ENCODE measurements around the gene ADRA2C. TPM values are rescaled to one million over a fixed set of nuclear protein-coding genes. Genes with fewer than 3 reads are reported as not detected.

The ADRA2C gene
- total RNA-seq, 2 experiments from 2014 or later, result not detected

GRCh38 chr4:3741217-3742011 lies 24.8 kb upstream of the ADRA2C start:
- no peak for DNase-seq
- Mint-ChIP-seq H3K4me3 (no peak overlapping the region), H3K4me1 (no peaks in the 10 kb centered on the region), H3K27ac (no peak overlapping the region), H3K9me3 (no peaks in the 10 kb centered on the region), H3K27me3 (peaks cover 18% of the 10 kb centered on the region), H3K36me3 (ENCODE audit: low read depth) (no peaks in the 10 kb centered on the region)
- ChIA-PET POLR2A (no interaction called here), CTCF (no interaction called here)

- Mint-ChIP-seq H3K4me1 (no peaks in the 10 kb centered on the region), H3K36me3 (ENCODE audit: low read depth) (no peaks in the 10 kb centered on the region), H3K9me3 (no peaks in the 10 kb centered on the region), H3K4me3 (no peak overlapping the region), H3K27me3 (peaks cover 25% of the 10 kb centered on the region), H3K27ac (no peak overlapping the region)
- ChIA-PET POLR2A (no interaction called here), CTCF (no interaction called here)
- no peak for DNase-seq
Observed at GRCh38 chr4:3742610-3743009, 23.6 kb upstream of the ADRA2C start.

- Mint-ChIP-seq H3K9me3 (no peaks in the 10 kb centered on the region), H3K4me1 (no peaks in the 10 kb centered on the region), H3K27me3 (peaks cover 25% of the 10 kb centered on the region), H3K27ac (no peak overlapping the region), H3K36me3 (ENCODE audit: low read depth) (no peaks in the 10 kb centered on the region), H3K4me3 (no peak overlapping the region)
- CTCF ChIA-PET, result no interaction called here
- no peak for DNase-seq
- POLR2A ChIA-PET, result no interaction called here
Observed at GRCh38 chr4:3744232-3744631, 22.0 kb upstream of the ADRA2C start.

GRCh38 chr4:3744901-3745300 lies 21.3 kb upstream of the ADRA2C start:
- no peak overlapping the region for H3K27ac Mint-ChIP-seq
- ChIA-PET POLR2A (no interaction called here), CTCF (interaction anchor here (0.6 kb wide), 1 partner anchor 507 kb away, joined by 3 read pairs; no protein-coding TSS in a partner anchor)
- H3K9me3 Mint-ChIP-seq, result no peaks in the 10 kb centered on the region
- H3K27me3 Mint-ChIP-seq, result peaks cover 25% of the 10 kb centered on the region
- H3K36me3 Mint-ChIP-seq (ENCODE audit: low read depth), result no peaks in the 10 kb centered on the region
- DNase-seq, result no peak
- no peaks in the 10 kb centered on the region for H3K4me1 Mint-ChIP-seq
- no peak overlapping the region for H3K4me3 Mint-ChIP-seq

DNA sequence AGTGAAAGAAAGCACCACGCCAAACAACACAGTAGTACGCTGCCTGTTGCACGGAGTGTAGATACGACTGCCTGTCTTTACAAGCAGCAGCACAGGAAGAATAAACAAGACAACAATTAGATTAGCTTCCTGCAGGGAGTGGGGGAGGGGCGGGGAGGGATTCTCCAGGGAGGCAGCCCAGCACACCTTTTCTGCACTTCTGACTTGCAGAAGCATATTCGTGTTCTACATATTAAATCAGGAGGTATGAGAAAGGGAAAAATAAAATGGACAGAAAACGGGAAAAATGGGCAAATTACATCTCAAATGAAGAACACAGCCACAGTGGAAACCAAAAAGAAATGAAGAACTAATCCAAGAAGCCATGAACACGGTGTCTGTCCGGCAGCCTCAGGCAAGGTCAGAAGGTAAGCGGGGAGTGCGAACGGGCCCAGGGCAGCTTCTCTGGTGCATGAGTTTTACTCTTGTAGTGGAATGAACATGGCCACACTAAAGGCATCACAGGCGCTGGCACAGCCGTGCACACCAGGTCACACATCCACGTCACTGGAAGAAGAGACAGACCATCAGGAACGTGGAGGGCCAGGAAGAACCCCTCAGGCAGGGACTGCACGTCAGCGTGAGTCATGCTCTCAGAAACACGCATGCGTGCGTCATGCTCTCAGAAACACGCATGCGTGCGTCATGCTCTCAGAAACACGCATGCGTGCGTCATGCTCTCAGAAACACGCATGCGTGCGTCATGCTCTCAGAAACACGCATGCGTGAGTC lies 20.1 kb upstream of the ADRA2C start:
- H3K27ac Mint-ChIP-seq, result no peak overlapping the region
- no peaks in the 10 kb centered on the region for H3K36me3 Mint-ChIP-seq (ENCODE audit: low read depth)
- H3K4me3 Mint-ChIP-seq, result no peak overlapping the region
- no peak for DNase-seq
- H3K9me3 Mint-ChIP-seq, result no peaks in the 10 kb centered on the region
- H3K27me3 Mint-ChIP-seq, result peaks cover 25% of the 10 kb centered on the region
- ChIA-PET CTCF (no interaction called here), POLR2A (no interaction called here)
- H3K4me1 Mint-ChIP-seq, result no peaks in the 10 kb centered on the region

GRCh38 chr4:3746701-3747580 lies 19.2 kb upstream of the ADRA2C start:
- ChIA-PET POLR2A (no interaction called here), CTCF (no interaction called here)
- Mint-ChIP-seq H3K36me3 (ENCODE audit: low read depth) (no peaks in the 10 kb centered on the region), H3K9me3 (no peaks in the 10 kb centered on the region), H3K4me3 (no peak overlapping the region), H3K4me1 (no peaks in the 10 kb centered on the region), H3K27ac (no peak overlapping the region), H3K27me3 (peaks cover 25% of the 10 kb centered on the region)
- DNase-seq, result no peak

DNA sequence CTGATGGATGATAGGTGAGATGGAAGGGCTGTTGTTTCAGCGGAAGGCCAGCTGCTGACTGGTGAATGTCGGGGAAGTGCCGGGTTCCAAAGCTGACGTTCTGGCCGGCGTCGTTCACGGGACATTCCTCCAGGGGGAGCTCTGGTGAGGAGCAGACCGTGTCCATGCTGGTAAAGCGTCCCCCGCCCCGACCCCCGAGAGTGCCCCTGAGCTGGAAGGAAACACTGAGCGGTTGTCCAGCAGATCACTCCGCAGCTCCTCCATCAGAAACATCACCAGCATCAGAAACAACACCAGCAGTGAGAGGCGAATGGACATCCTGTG lies 18.6 kb upstream of the ADRA2C start:
- ChIA-PET POLR2A (no interaction called here), CTCF (no interaction called here)
- Mint-ChIP-seq H3K36me3 (ENCODE audit: low read depth) (no peaks in the 10 kb centered on the region), H3K9me3 (no peaks in the 10 kb centered on the region), H3K4me1 (no peaks in the 10 kb centered on the region), H3K27ac (no peak overlapping the region), H3K27me3 (peaks cover 25% of the 10 kb centered on the region), H3K4me3 (no peak overlapping the region)
- DNase-seq, result no peak

- no peaks in the 10 kb centered on the region for H3K9me3 Mint-ChIP-seq
- H3K27ac Mint-ChIP-seq, result no peak overlapping the region
- ChIA-PET CTCF (no interaction called here), POLR2A (interaction anchor here (0.6 kb wide), 1 partner anchor 82 kb away, joined by 4 read pairs; no protein-coding TSS in a partner anchor)
- DNase-seq, result no peak
- H3K4me3 Mint-ChIP-seq, result no peak overlapping the region
- H3K27me3 Mint-ChIP-seq, result peaks cover 25% of the 10 kb centered on the region
- no peaks in the 10 kb centered on the region for H3K36me3 Mint-ChIP-seq (ENCODE audit: low read depth)
- H3K4me1 Mint-ChIP-seq, result no peaks in the 10 kb centered on the region
Observed at GRCh38 chr4:3748136-3748898, 17.9 kb upstream of the ADRA2C start.

GRCh38 chr4:3749081-3749480 lies 17.1 kb upstream of the ADRA2C start:
- CTCF ChIA-PET, result no interaction called here
- Mint-ChIP-seq H3K27me3 (peaks cover 25% of the 10 kb centered on the region), H3K36me3 (ENCODE audit: low read depth) (no peaks in the 10 kb centered on the region), H3K9me3 (no peaks in the 10 kb centered on the region), H3K4me1 (no peaks in the 10 kb centered on the region), H3K4me3 (no peak overlapping the region), H3K27ac (no peak overlapping the region)
- no peak for DNase-seq
- POLR2A ChIA-PET, result interaction anchor here (0.6 kb wide), 1 partner anchor 83 kb away, joined by 4 read pairs; no protein-coding TSS in a partner anchor

DNA sequence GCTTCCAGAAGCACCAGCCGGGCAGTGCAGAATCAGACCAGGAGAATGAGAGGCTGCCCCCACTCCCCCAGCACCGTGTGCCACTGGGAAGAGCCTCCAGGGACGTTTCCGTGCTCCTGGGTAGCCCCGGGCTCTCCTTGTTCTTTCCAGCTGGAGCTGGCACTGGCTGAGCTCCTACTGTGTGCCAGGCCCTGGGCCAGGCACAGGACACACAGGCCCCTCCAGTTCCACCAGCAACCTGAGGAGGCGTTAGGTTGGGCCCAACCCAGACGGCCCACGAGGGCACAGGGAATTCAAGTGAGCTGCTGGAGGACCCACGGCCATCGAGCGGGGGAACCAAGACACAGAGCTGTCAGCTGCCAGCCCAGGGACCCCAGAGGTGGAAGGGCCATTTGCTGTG lies 15.9 kb upstream of the ADRA2C start:
- CTCF ChIA-PET, result no interaction called here
- Mint-ChIP-seq H3K9me3 (no peaks in the 10 kb centered on the region), H3K4me3 (no peak overlapping the region), H3K27ac (no peak overlapping the region), H3K4me1 (no peaks in the 10 kb centered on the region), H3K27me3 (peaks cover 16% of the 10 kb centered on the region), H3K36me3 (ENCODE audit: low read depth) (no peaks in the 10 kb centered on the region)
- DNase-seq, result no peak
- POLR2A ChIA-PET, result no interaction called here

DNA sequence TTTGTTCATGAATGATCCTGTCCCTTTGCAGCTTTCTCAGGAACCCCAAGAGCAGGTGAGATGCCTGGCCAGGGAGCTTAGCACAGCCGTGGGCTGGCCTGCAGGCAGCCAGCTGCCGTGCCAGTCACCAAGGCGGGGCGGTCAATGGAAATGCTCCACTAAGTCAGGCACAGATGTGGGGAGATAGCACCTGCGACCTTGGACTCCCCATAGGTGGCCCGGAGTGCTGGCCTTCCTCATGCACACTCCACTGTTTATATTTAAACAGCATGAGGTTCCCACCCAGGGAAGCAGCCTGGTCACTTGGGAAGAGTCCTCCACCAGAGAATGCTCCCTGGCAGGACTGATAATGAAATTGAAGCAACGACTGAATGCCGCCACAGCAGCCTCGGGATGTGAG lies 14.2 kb upstream of the ADRA2C start:
- POLR2A ChIA-PET, result no interaction called here
- H3K9me3 Mint-ChIP-seq, result no peaks in the 10 kb centered on the region
- no peak overlapping the region for H3K4me3 Mint-ChIP-seq
- H3K27me3 Mint-ChIP-seq, result peaks cover 6% of the 10 kb centered on the region
- H3K4me1 Mint-ChIP-seq, result no peaks in the 10 kb centered on the region
- CTCF ChIA-PET, result no interaction called here
- no peak for DNase-seq
- H3K27ac Mint-ChIP-seq, result no peak overlapping the region
- H3K36me3 Mint-ChIP-seq (ENCODE audit: low read depth), result no peaks in the 10 kb centered on the region

DNA sequence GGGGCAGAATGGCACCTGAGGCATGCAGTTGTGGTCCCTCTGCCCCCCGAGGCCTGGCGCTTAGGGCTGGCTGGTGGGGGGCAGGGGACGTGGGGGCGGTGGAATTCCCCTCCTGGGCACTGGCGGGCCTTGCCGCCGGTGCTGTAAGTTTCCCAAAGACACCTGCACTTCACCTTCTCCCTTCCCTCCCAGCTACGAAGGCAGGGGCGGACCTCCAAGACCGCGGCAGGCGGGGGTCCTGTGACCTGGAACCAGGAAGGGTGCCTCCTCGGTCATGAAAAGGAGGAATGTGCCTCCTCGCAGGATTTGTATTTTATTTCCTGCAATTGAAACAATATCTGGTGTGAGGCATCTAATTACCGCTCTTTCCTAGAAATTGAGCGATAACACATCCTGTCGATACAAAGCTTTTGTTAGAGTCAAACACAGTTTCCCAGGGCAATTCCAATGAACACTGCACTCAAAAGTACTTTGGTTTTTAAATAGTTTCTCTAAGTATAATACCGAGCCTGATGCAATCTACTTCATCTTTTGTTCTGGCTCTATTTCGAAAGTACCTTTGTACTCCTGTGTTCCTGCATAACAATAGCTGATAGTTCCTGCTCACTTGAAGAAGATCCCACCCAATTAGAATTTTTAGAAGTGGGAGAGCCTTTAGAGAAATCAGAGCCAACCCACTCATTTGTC lies 12.3 kb upstream of the ADRA2C start:
- no peak overlapping the region for H3K27ac Mint-ChIP-seq
- no peaks in the 10 kb centered on the region for H3K36me3 Mint-ChIP-seq (ENCODE audit: low read depth)
- no peaks in the 10 kb centered on the region for H3K27me3 Mint-ChIP-seq
- CTCF ChIA-PET, result no interaction called here
- H3K4me3 Mint-ChIP-seq, result no peak overlapping the region
- DNase-seq, result no peak
- no peaks in the 10 kb centered on the region for H3K9me3 Mint-ChIP-seq
- POLR2A ChIA-PET, result no interaction called here
- no peaks in the 10 kb centered on the region for H3K4me1 Mint-ChIP-seq

Data from activated CD4-positive, alpha-beta T cell treated with anti-CD3 and anti-CD28 coated beads, Interleukin-2, amount 10 ng/mL, durations not matched to agents 7 days and 5 days (primary cell).